OCI-LY7 (cell line): Measurements from ENCODE around the gene ARL15.

ENCODE experiments used
- CTCF ChIP-seq: fragments of 200-600 bp; sonication (generic); conservative IDR thresholded peaks from 2 replicates; pipeline ENCODE4 v1.5.1; 2014; ENCODE audit warnings: mild to moderate bottlenecking, antibody characterized with exemption, low read length, moderate library complexity, mixed read lengths
- EZH2phosphoT487 ChIP-seq: fragments of 200-600 bp; sonication (generic); IDR thresholded peaks from 2 replicates; pipeline ENCODE4 v1.6.1; 2018; ENCODE audit warnings: low read depth, borderline replicate concordance, mild to moderate bottlenecking, mixed run types, antibody characterized with exemption, low read length, moderate library complexity, mixed read lengths

- TF ChIP-seq CTCF (no peak), EZH2phosphoT487 (no peak)
Observed at GRCh38 chr5:53892224-53892623, 418.1 kb downstream of the ARL15 start.
